K562 (cell line): ENCODE measurements around the gene EPN2. TPM values are rescaled to one million over a fixed set of nuclear protein-coding genes. Genes with fewer than 3 reads are reported as not detected.
"Not testable (repeated sequence)": the region's sequence is repeated elsewhere in the genome, so short reads cannot be mapped to it uniquely, and the experiment has no call there.

ENCODE experiments used
- ATAC-seq: fragments of 200-7000 bp; cut with Tn5 transposase; 3 replicates; pipeline ENCODE4 v1.9.1; 2020; ENCODE audit warnings: moderate library complexity
- BruUV-seq: library from RNA; stranded (reverse); fragments of 400-500 nt; replicated peaks from 2 replicates; lab custom pipeline; 2021; lab: Mats Ljungman, UMichigan
- CTCF ChIA-PET: fragments of 300-600 bp; formaldehyde crosslinking; extraction: SDS; loops from one replicate; lab custom pipeline; 2021; ENCODE audit warnings: low intra/inter-chr PET ratio; lab: Yijun Ruan, JAX
- POLR2A ChIA-PET: fragments of 300-600, 350-650 bp; sonication (Branson Sonifier 250); formaldehyde crosslinking; extraction: SDS; loops from one replicate; lab custom pipeline; 2021; ENCODE audit warnings: antibody characterized with exemption, inconsistent platforms; lab: Yijun Ruan, JAX
- DNase-seq, 4 experiments: peaks; one replicate each; pipeline versions ENCODE4 v3.0.0 to v3.0.0-alpha.2; 2011 to 2018; ENCODE audit warnings: low spot score in 3 of 4, mixed read lengths in 3 of 4; ENCODE audit errors: extremely low read depth in 1 of 4
- FAIRE-seq: peaks from 2 replicates; lab custom pipeline; 2011; peaks lifted over from hg19 to GRCh38; lab: Jason Lieb, UNC
- H2AFZ ChIP-seq: 2 replicates; pipeline ENCODE4 v1.6.0; 2011; ENCODE audit warnings: low read depth, low read length, control low read depth, inconsistent platforms
- H3K27ac ChIP-seq: fragments of 200-600 bp; 3 replicates; pipeline ENCODE4 v1.8.0; 2011; ENCODE audit warnings: low read depth, mild to moderate bottlenecking, control low read depth, inconsistent platforms, low read length, moderate library complexity, mixed read lengths; ENCODE audit errors: extremely low read depth
- H3K27me3 ChIP-seq, 2 experiments: fragments of 300-600 bp in 1 of 2; 2 replicates in 1 of 2; 3 replicates in 1 of 2; pipeline versions ENCODE4 v1.6.0 to v1.8.0; 2011; ENCODE audit warnings: inconsistent platforms in 2 of 2, low read length in 2 of 2, mild to moderate bottlenecking in 1 of 2, mixed read lengths in 1 of 2, moderate library complexity in 1 of 2; ENCODE audit not compliant: control insufficient read depth in 2 of 2, insufficient read depth in 2 of 2
- H3K36me3 ChIP-seq: fragments of 300-600 bp; 3 replicates; pipeline ENCODE4 v1.8.0; 2011; ENCODE audit warnings: mild to moderate bottlenecking, low read length, inconsistent platforms; ENCODE audit not compliant: control insufficient read depth, insufficient read depth
- H3K4me1 ChIP-seq, 2 experiments: fragments of 200-600 bp in 1 of 2; replicated peaks in 1 of 2; 2 replicates in 1 of 2; 3 replicates in 1 of 2; pipeline versions ENCODE4 v1.5.1 to v1.8.0; 2011; ENCODE audit warnings: inconsistent platforms in 2 of 2, low read length in 2 of 2, mild to moderate bottlenecking in 1 of 2, mixed read lengths in 1 of 2, moderate library complexity in 1 of 2; ENCODE audit not compliant: control insufficient read depth in 2 of 2, insufficient read depth in 2 of 2
- H3K4me2 ChIP-seq: 2 replicates; pipeline ENCODE4 v1.6.1; 2011; ENCODE audit warnings: low read length, control low read depth, inconsistent platforms, mixed read lengths; ENCODE audit not compliant: insufficient read depth
- H3K4me3 ChIP-seq: fragments of 200-600 bp; sonication (generic), shearing (Covaris generic); 2 replicates; pipeline ENCODE4 v1.5.1; 2016; ENCODE audit warnings: control low read depth, inconsistent platforms
- H3K79me2 ChIP-seq: fragments of 200-600 bp; 3 replicates; pipeline ENCODE4 v1.8.0; 2011; ENCODE audit warnings: low read length, inconsistent platforms; ENCODE audit not compliant: control insufficient read depth, insufficient read depth
- H3K9ac ChIP-seq, 2 experiments: 2 replicates each; pipeline versions ENCODE4 v1.6.0 to v1.6.1; 2011; ENCODE audit warnings: low read depth in 2 of 2, low read length in 2 of 2, control low read depth in 1 of 2, inconsistent platforms in 1 of 2, mild to moderate bottlenecking in 1 of 2, mixed read lengths in 1 of 2; ENCODE audit not compliant: insufficient read depth in 1 of 2
- H3K9me1 ChIP-seq: one replicate; pipeline ENCODE4 v1.6.0; 2011; ENCODE audit warnings: inconsistent platforms, mild to moderate bottlenecking, low read length, moderate library complexity; ENCODE audit not compliant: control insufficient read depth, insufficient read depth
- H3K9me3 ChIP-seq: replicated peaks from 2 replicates; pipeline ENCODE4 v1.5.1; 2011; ENCODE audit warnings: low read depth, low read length, inconsistent platforms; ENCODE audit not compliant: control insufficient read depth, insufficient read depth
- H4K20me1 ChIP-seq: replicated peaks from 2 replicates; pipeline ENCODE4 v1.6.1; 2011; ENCODE audit warnings: low read length, inconsistent platforms, mixed read lengths; ENCODE audit not compliant: control insufficient read depth, insufficient read depth
- ARID1B ChIP-seq: fragments of 450-650 bp; IDR thresholded peaks from 2 replicates; pipeline ENCODE4 v1.6.1; 2016; ENCODE audit warnings: antibody characterized with exemption, mild to moderate bottlenecking, inconsistent platforms
- CBFA2T2 ChIP-seq: fragments of 450-650 bp; conservative IDR thresholded peaks from 2 replicates; pipeline ENCODE4 v1.6.1; 2017; ENCODE audit warnings: mild to moderate bottlenecking
- CBFA2T3 ChIP-seq: fragments of 450-650 bp; IDR thresholded peaks from 2 replicates; pipeline ENCODE4 v1.6.1; 2017
- DPF2 ChIP-seq: fragments of 450-650 bp; IDR thresholded peaks from 2 replicates; pipeline ENCODE4 v1.6.1; 2016
- ESRRA ChIP-seq: fragments of 450-650 bp; IDR thresholded peaks from 2 replicates; pipeline ENCODE4 v1.6.1; 2014; ENCODE audit warnings: low read depth, mild to moderate bottlenecking, moderate library complexity, borderline replicate concordance
- ETV1 ChIP-seq: fragments of 450-650 bp; conservative IDR thresholded peaks from 2 replicates; pipeline ENCODE4 v1.6.1; 2016; ENCODE audit warnings: missing genetic modification characterization, control low read depth, low read depth, missing compliant biosample characterization
- ETV5 ChIP-seq: sonication (generic); formaldehyde crosslinking; IDR thresholded peaks from 2 replicates; pipeline ENCODE4 v1.4.0; 2020; ENCODE audit warnings: low read depth, mild to moderate bottlenecking, missing genetic modification reagents
- NR2C1 ChIP-seq, 2 experiments: fragments of 450-650 bp; IDR thresholded peaks; 2 replicates each; pipeline ENCODE4 v1.6.1; 2017; ENCODE audit warnings: mild to moderate bottlenecking in 2 of 2, antibody characterized with exemption in 1 of 2, inconsistent platforms in 1 of 2, missing compliant biosample characterization in 1 of 2, missing genetic modification characterization in 1 of 2
- SPI1 ChIP-seq: IDR thresholded peaks from 2 replicates; pipeline ENCODE4 v1.6.1; 2011; ENCODE audit warnings: low read depth, low read length, control low read depth, borderline replicate concordance
- TAL1 ChIP-seq: fragments of 450-650 bp; IDR thresholded peaks from 2 replicates; pipeline ENCODE4 v1.6.1; 2016; ENCODE audit warnings: mild to moderate bottlenecking
- WGBS: fragments of 100-300 bp; shearing (Covaris generic); methylation state at CpG from one replicate; pipeline ENCODE4 v1.1.6; 2016; ENCODE audit warnings: low coverage, mixed read lengths; ENCODE audit not compliant: insufficient coverage; ENCODE audit errors: missing lambda C conversion rate; 5-methylcytosine and 5-hydroxymethylcytosine counted together
- in situ Hi-C: fragments of 300-500 bp; cut with MboI; formaldehyde crosslinking; loops from 4 replicates; pipeline ENCODE4 v1.15.0; 2018; ENCODE audit warnings: inconsistent platforms, mixed read lengths
- intact Hi-C: fragments of 100-400 bp; cut with micrococcal nuclease; formaldehyde crosslinking; loops from 2 replicates; pipeline ENCODE4 v1.14.2; 2022
- polyA plus RNA-seq, 8 experiments: library from polyadenylated mRNA; depleted of rRNA in 4 of 8; stranded (reverse) in 5 of 8; unstranded in 3 of 8; fragments of >200 nt; fragmentation: Nextera tagmentation in 2 of 8; fragmentation: Illumina TruSeq in 1 of 8; extraction: Ambion mirVana in 2 of 8; extraction: Trizol in 1 of 8; gene quantifications; 2 replicates each; pipeline versions ENCODE4 v1.2.1 to v1.2.3, GENCODE V29; 2011 to 2014; ENCODE audit warnings: inconsistent platforms in 1 of 8, missing spikeins in 1 of 8
- total RNA-seq, 7 experiments: library from RNA; depleted of rRNA in 6 of 7; stranded (reverse); fragments of >200 nt in 6 of 7; fragmentation: Illumina TruSeq in 2 of 7; extraction: Trizol in 2 of 7; gene quantifications; 2 replicates each; pipeline versions ENCODE4 v1.2.1 to v1.2.3, GENCODE V29; 2011 to 2021; ENCODE audit warnings: low replicate concordance in 1 of 7

The EPN2 gene
- total and polyA plus RNA-seq, 9 of the 15 experiments (the other 6 are each of a cell fraction or from before 2014, with no cell fraction given): 1.0 to 12.9 (median 8.9) TPM

DNA sequence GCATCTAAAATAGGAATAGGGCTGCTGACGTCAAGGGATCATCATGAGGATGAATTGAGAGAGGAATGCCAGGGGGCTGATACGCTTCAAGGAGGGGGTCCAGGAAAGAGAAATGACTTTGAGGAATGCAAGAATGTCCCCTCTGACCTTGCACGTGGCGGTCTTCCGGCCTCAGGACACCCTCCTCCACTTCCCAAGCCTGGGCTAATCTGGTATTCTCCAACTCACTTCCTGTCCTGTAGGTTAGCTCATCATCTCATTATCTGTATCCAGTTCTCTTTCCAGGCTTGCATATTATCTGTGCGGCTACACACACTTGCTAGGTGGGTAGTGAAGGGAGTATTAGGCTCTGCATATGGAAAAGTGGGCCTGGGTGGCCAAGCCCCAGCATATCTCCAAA, 2.5 kb upstream of the EPN2 start:
- peak; percentile 37; the same call in 1 of the 2 replicates for TF ChIP-seq ARID1B
- TF ChIP-seq ETV5 (CRISPR knock-in tag): peak; percentile 45; the same call in 1 of the 2 replicates
- POLR2A ChIA-PET; H3K27ac ChIP-seq; H3K36me3 ChIP-seq; intact Hi-C loops; H3K9ac ChIP-seq; H4K20me1 ChIP-seq; BruUV-seq; CTCF ChIA-PET; H3K9me1 ChIP-seq; H3K4me3 ChIP-seq; H2AFZ ChIP-seq; H3K4me2 ChIP-seq; H3K9me3 ChIP-seq; H3K27me3 ChIP-seq; in situ Hi-C loops; TF ChIP-seq NR2C1 (IDR thresholded peaks at IDR 0.05): not testable (repeated sequence)
- TF ChIP-seq NR2C1 (tag; IDR thresholded peaks at IDR 0.05): 0 out of 2 replicates have a peak, but pooled peaks have one; percentile 29
- TF ChIP-seq CBFA2T2: peak; percentile 38
- TF ChIP-seq ETV1 (tag): peak; percentile 63
- TF ChIP-seq TAL1: 0 out of 2 replicates have a peak, but pooled peaks have one; percentile 9
- TF ChIP-seq DPF2: peak; percentile 20; the same call in 1 of the 2 replicates
- TF ChIP-seq ESRRA: peak; percentile 66
- TF ChIP-seq SPI1: 0 out of 2 replicates have a peak, but pooled peaks have one; percentile 4
- peak; percentile 51 for TF ChIP-seq CBFA2T3
- 0% methylated on average over 3 of the region's 6 CpGs for WGBS
- H3K79me2 ChIP-seq: peaks cover 16% of the 10 kb centered on the region
- peak; percentile 81 for FAIRE-seq
- H3K4me1 ChIP-seq: peaks cover 9 to 11% of the 10 kb centered on the region in 2 experiments
- DNase-seq: peak in 1 of 4 experiments; percentile 43
- ATAC-seq: peak; percentile 40

DNA sequence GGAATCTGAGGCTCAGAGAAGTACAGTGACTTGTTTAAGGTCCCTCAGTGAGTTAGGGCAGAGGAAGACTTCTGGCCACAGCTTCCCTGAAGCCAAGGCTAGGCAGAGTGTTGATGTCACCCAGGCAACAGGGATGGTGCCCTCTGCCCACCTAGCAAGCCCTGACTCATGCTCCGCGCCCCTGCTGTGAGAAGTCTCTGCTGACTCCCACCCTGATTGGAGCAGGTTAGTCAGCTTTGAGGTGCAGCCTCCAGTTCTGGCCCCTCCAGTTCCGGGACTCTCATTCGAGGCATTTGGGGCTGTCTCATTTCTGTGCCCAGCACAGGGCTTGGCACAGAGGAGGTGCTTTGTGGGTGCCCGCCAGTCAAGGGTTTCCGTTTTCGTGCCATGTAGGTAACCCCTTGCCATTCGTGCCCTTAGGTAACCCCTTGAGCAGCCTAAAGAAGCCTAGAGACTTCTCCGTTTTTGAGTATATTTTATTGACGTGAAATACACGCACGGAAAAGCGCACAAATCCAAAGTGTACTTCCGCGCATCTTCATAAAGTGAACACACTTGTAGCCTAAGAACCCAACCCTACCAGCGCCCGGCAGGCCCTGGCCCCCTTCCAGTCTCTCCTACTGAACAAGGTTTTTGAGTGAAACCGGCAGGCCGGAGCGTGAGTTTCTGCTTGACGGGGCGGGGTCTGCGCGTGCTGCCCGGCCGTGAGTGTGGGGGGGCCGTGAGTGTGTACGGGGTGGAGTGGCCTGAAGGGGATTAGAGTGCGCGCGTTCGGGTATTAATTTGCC, 621 bp upstream of the EPN2 start:
- H3K79me2 ChIP-seq: peaks cover 23% of the 10 kb centered on the region
- in situ Hi-C loops, DNase-seq, intact Hi-C loops, H2AFZ ChIP-seq, H3K27ac ChIP-seq, POLR2A ChIA-PET, CTCF ChIA-PET, H3K9ac ChIP-seq, H4K20me1 ChIP-seq, H3K9me3 ChIP-seq, H3K36me3 ChIP-seq, BruUV-seq, H3K27me3 ChIP-seq, H3K4me2 ChIP-seq, H3K9me1 ChIP-seq: not testable (repeated sequence)
- no CpG with 5 or more reads among the region's 32 CpGs for WGBS
- ATAC-seq (peak; percentile 68), FAIRE-seq (peak; percentile 32)
- H3K4me1 ChIP-seq: peaks cover 9 to 11% of the 10 kb centered on the region in 2 experiments
- H3K4me3 ChIP-seq: peak overlapping the region; percentile 84
